ENCODE results near the gene SNX20.

GRCh38 chr16:50718761-50719400 lies 37.8 kb upstream of the SNX20 start:
- no peak for TF ChIP-seq CHD1 (IDR thresholded peaks at IDR 0.05; ENCODE audit: low read depth, low read length)
- TF ChIP-seq CTCF (conservative IDR thresholded peaks at IDR 0.05; ENCODE audit: low read depth, low read length) = no peak

All from IMR-90 (cell line).